H1 (cell line): ENCODE measurements around the gene MIOX. TPM values are rescaled to one million over a fixed set of nuclear protein-coding genes. Genes with fewer than 3 reads are reported as not detected.
A peak's percentile ranks its signal among the peaks of the same experiment; 100 is the strongest.

Source experiments
- CTCF ChIA-PET: fragments of 300-600 bp; sonication (Branson Sonifier 250); formaldehyde crosslinking; loops from one replicate; lab custom pipeline; 2021; ENCODE audit not compliant: partially characterized antibody; lab: Charles Lee
- POLR2A ChIA-PET: fragments of 300-600 bp; sonication (Branson Sonifier 250); formaldehyde crosslinking; loops from one replicate; lab custom pipeline; 2021; ENCODE audit warnings: inconsistent platforms; ENCODE audit not compliant: partially characterized antibody; lab: Charles Lee
- DNase-seq, 2 experiments: peaks; one replicate each; pipeline versions ENCODE4 v3.0.0 to v3.0.0-alpha.2; 2010 to 2022; ENCODE audit warnings: low spot score in 2 of 2, low read depth in 1 of 2, mixed read lengths in 1 of 2
- FAIRE-seq: peaks from 2 replicates; lab custom pipeline; 2011; peaks lifted over from hg19 to GRCh38; lab: Jason Lieb, UNC
- H2AFZ ChIP-seq: 2 replicates; pipeline ENCODE4 v1.8.1; 2012; ENCODE audit warnings: low read length, inconsistent platforms
- H2AK5ac ChIP-seq: 2 replicates; pipeline ENCODE4 v1.6.1; 2013; ENCODE audit warnings: low read depth, low read length
- H2BK120ac ChIP-seq: replicated peaks from 2 replicates; pipeline ENCODE3; 2013; ENCODE audit warnings: low read depth, low read length, inconsistent platforms
- H2BK12ac ChIP-seq: 2 replicates; pipeline ENCODE4 v1.6.1; 2013; ENCODE audit warnings: low read depth, low read length
- H2BK15ac ChIP-seq: 2 replicates; pipeline ENCODE4 v1.6.1; 2013; ENCODE audit warnings: low read length
- H2BK20ac ChIP-seq: 2 replicates; pipeline ENCODE4 v1.6.1; 2013; ENCODE audit warnings: low read length
- H2BK5ac ChIP-seq: 2 replicates; pipeline ENCODE4 v1.6.1; 2013; ENCODE audit warnings: low read depth, low read length
- H3K14ac ChIP-seq: 2 replicates; pipeline ENCODE4 v1.6.1; 2013; ENCODE audit warnings: inconsistent platforms; ENCODE audit not compliant: insufficient read length
- H3K18ac ChIP-seq: 2 replicates; pipeline ENCODE4 v1.6.1; 2013; ENCODE audit warnings: low read length; ENCODE audit errors: extremely low read depth
- H3K23ac ChIP-seq: 2 replicates; pipeline ENCODE4 v1.6.1; 2013; ENCODE audit warnings: inconsistent platforms; ENCODE audit not compliant: insufficient read length
- H3K23me2 ChIP-seq: 2 replicates; pipeline ENCODE4 v1.6.1; 2013; ENCODE audit warnings: low read depth, low read length
- H3K27ac ChIP-seq: 2 replicates; pipeline ENCODE4 v1.6.1; 2011; ENCODE audit warnings: low read depth, low read length, inconsistent platforms
- H3K27me3 ChIP-seq, 4 experiments: replicated peaks in 1 of 4; 1 replicate in 1 of 4; 2 replicates in 3 of 4; pipeline versions ENCODE4 v1.6.1 to v1.8.1; 2011 to 2013; ENCODE audit warnings: low read length in 3 of 4, mild to moderate bottlenecking in 3 of 4, inconsistent platforms in 2 of 4, mixed read lengths in 2 of 4, moderate library complexity in 1 of 4; ENCODE audit not compliant: control insufficient read depth in 3 of 4, insufficient read depth in 3 of 4; ENCODE audit errors: extremely low read depth in 1 of 4
- H3K36me3 ChIP-seq, 4 experiments: 2 replicates each; pipeline versions ENCODE4 v1.6.1 to v1.8.1; 2011 to 2013; ENCODE audit warnings: mild to moderate bottlenecking in 4 of 4, low read length in 3 of 4, moderate library complexity in 2 of 4, control low read depth in 1 of 4, inconsistent platforms in 1 of 4; ENCODE audit not compliant: insufficient read depth in 4 of 4, control insufficient read depth in 2 of 4
- H3K4ac ChIP-seq: replicated peaks from 2 replicates; pipeline ENCODE3; 2013; ENCODE audit warnings: low read length, low read depth, mixed read lengths, inconsistent platforms; ENCODE audit not compliant: insufficient read length
- H3K4me1 ChIP-seq, 4 experiments: replicated peaks in 1 of 4; 1 replicate in 1 of 4; 2 replicates in 3 of 4; pipeline versions ENCODE4 v1.6.1 to v1.8.1; 2011 to 2013; ENCODE audit warnings: low read length in 3 of 4, inconsistent platforms in 2 of 4, mixed read lengths in 1 of 4; ENCODE audit not compliant: insufficient read depth in 4 of 4, control insufficient read depth in 3 of 4
- H3K4me2 ChIP-seq, 2 experiments: 2 replicates each; pipeline versions ENCODE4 v1.6.1 to v1.8.1; 2011 to 2013; ENCODE audit warnings: low read depth in 2 of 2, low read length in 2 of 2, control low read depth in 1 of 2, inconsistent platforms in 1 of 2, mild to moderate bottlenecking in 1 of 2; ENCODE audit not compliant: insufficient read depth in 1 of 2
- H3K4me3 ChIP-seq, 4 experiments: fragments of 200-600, 300-600 bp in 1 of 4; sonication (generic), shearing (Covaris generic), sonication (Bioruptor Twin) in 1 of 4; 2 replicates each; pipeline versions ENCODE4 v1.5.1 to v1.8.1; 2011 to 2016; ENCODE audit warnings: low read length in 4 of 4, low read depth in 3 of 4, control low read depth in 2 of 4, inconsistent platforms in 2 of 4, mild to moderate bottlenecking in 2 of 4, mixed read lengths in 1 of 4, moderate library complexity in 1 of 4; ENCODE audit not compliant: insufficient read depth in 2 of 4; ENCODE audit errors: extremely low read depth in 1 of 4
- H3K56ac ChIP-seq: replicated peaks from 2 replicates; pipeline ENCODE3; 2013; ENCODE audit warnings: low read depth, mild to moderate bottlenecking, mixed read lengths, low read length, inconsistent platforms; ENCODE audit not compliant: insufficient read length
- H3K79me1 ChIP-seq: 2 replicates; pipeline ENCODE4 v1.6.1; 2013; ENCODE audit warnings: low read depth, low read length, control low read depth
- H3K79me2 ChIP-seq, 2 experiments: 2 replicates each; pipeline versions ENCODE4 v1.6.1 to v1.8.1; 2012 to 2013; ENCODE audit warnings: low read length in 2 of 2, mild to moderate bottlenecking in 2 of 2, inconsistent platforms in 1 of 2; ENCODE audit not compliant: insufficient read depth in 2 of 2, control insufficient read depth in 1 of 2
- H3K9ac ChIP-seq, 4 experiments: replicated peaks in 1 of 4; 1 replicate in 1 of 4; 2 replicates in 3 of 4; pipeline versions ENCODE4 v1.6.1 to v1.8.1; 2011 to 2013; ENCODE audit warnings: low read depth in 3 of 4, low read length in 3 of 4, control low read depth in 2 of 4, mild to moderate bottlenecking in 2 of 4, moderate library complexity in 2 of 4, inconsistent platforms in 1 of 4; ENCODE audit errors: extremely low read depth in 1 of 4
- H3K9me3 ChIP-seq, 2 experiments: 2 replicates each; pipeline versions ENCODE4 v1.6.1 to v1.8.1; 2012 to 2013; ENCODE audit warnings: mild to moderate bottlenecking in 2 of 2, moderate library complexity in 2 of 2, control low read depth in 1 of 2, inconsistent platforms in 1 of 2, low read depth in 1 of 2, low read length in 1 of 2, mixed read lengths in 1 of 2; ENCODE audit not compliant: insufficient read depth in 2 of 2
- H4K20me1 ChIP-seq, 2 experiments: replicated peaks in 1 of 2; 2 replicates each; pipeline versions ENCODE3 to v1.8.1; 2011 to 2013; ENCODE audit warnings: inconsistent platforms in 2 of 2, low read length in 2 of 2, mild to moderate bottlenecking in 1 of 2; ENCODE audit not compliant: insufficient read depth in 2 of 2, control insufficient read depth in 1 of 2
- H4K5ac ChIP-seq: 2 replicates; pipeline ENCODE4 v1.6.1; 2013; ENCODE audit warnings: low read length, low read depth, mixed read lengths, inconsistent platforms; ENCODE audit not compliant: insufficient read length
- H4K8ac ChIP-seq: 2 replicates; pipeline ENCODE4 v1.8.0; 2013; ENCODE audit warnings: mild to moderate bottlenecking, moderate library complexity, low read length, inconsistent platforms; ENCODE audit not compliant: insufficient read depth; ENCODE audit errors: extremely low read depth
- H4K91ac ChIP-seq: replicated peaks from 2 replicates; pipeline ENCODE3; 2013; ENCODE audit warnings: low read length, mixed read lengths, inconsistent platforms; ENCODE audit not compliant: insufficient read length
- CHD1 ChIP-seq: IDR thresholded peaks from 2 replicates; pipeline ENCODE4 v1.6.1; 2012; ENCODE audit warnings: low read depth, low read length, improper control_type of control experiment
- CTBP2 ChIP-seq: IDR thresholded peaks from 2 replicates; pipeline ENCODE4 v1.7.0; 2011; ENCODE audit warnings: borderline replicate concordance, mild to moderate bottlenecking, moderate library complexity, mixed read lengths, low read length; ENCODE audit not compliant: insufficient read depth, insufficient read length
- GABPA ChIP-seq: IDR thresholded peaks from 2 replicates; pipeline ENCODE4 v1.6.1; 2011; ENCODE audit warnings: mild to moderate bottlenecking, low read length, moderate library complexity, borderline replicate concordance; ENCODE audit not compliant: insufficient read depth
- KDM4A ChIP-seq: IDR thresholded peaks from one replicate; pipeline ENCODE4 v1.7.1; 2012; ENCODE audit warnings: low read depth, mild to moderate bottlenecking, moderate library complexity, low read length, inconsistent platforms; ENCODE audit not compliant: severe bottlenecking
- KDM5A ChIP-seq: fragments of 200-600 bp; IDR thresholded peaks from 2 replicates; pipeline ENCODE4 v1.7.1; 2012; ENCODE audit warnings: mild to moderate bottlenecking, low read length, inconsistent platforms, mixed read lengths
- WGBS, 2 experiments: shearing (Covaris generic) in 1 of 2; methylation state at CpG; one replicate each; pipeline versions ENCODE4 v1.1.6 to v1.1.7; 2013 to 2015; ENCODE audit warnings: low lambda C conversion rate in 2 of 2, mixed read lengths in 2 of 2, inconsistent platforms in 1 of 2, low coverage in 1 of 2, missing lambda C conversion rate in 1 of 2; ENCODE audit not compliant: insufficient replicate concordance in 2 of 2, insufficient coverage in 1 of 2, insufficient read length in 1 of 2; ENCODE audit errors: extremely low coverage in 1 of 2, missing lambda C conversion rate in 1 of 2; 5-methylcytosine and 5-hydroxymethylcytosine counted together
- polyA plus RNA-seq, 7 experiments: library from polyadenylated mRNA; depleted of rRNA in 3 of 7; stranded (reverse) in 5 of 7; unstranded in 2 of 7; fragments of >200 nt in 5 of 7; fragments of 200-250 nt in 2 of 7; gene quantifications; 1 replicate in 5 of 7; 2 replicates in 1 of 7; 4 replicates in 1 of 7; pipeline versions ENCODE4 v1.2.1 to v1.2.3, GENCODE V29; 2011 to 2013; ENCODE audit warnings: missing spikeins in 2 of 7, mixed read lengths in 2 of 7
- total RNA-seq: library from RNA; stranded (reverse); fragmentation: NEBNext Ultra II Directional; extraction: Animal tissue kit (Norgen Biotek cat#: 25700); gene quantifications from 2 replicates; pipeline ENCODE4 v1.2.1, GENCODE V29; 2021

The MIOX gene
- total and polyA plus RNA-seq, 2 of the 8 experiments (the other 6 are each of a cell fraction or from before 2014, with no cell fraction given): 0.30 to 0.32 TPM

- peak in 1 of 2 experiments; percentile 76 for DNase-seq
- H2AFZ ChIP-seq: no peak overlapping the region
- FAIRE-seq: peak; percentile 82
These were observed 40.5 kb downstream of the MIOX start for GRCh38 chr22:50526834-50527801.

More at GRCh38 chr22:50526834-50527801, 40.5 kb downstream of the MIOX start:
- H3K27me3 ChIP-seq: peaks cover 37 to 55% (median 49%) of the 10 kb centered on the region in 4 experiments
- H3K27ac ChIP-seq: no peak overlapping the region
- no peak overlapping the region for H2BK12ac ChIP-seq
- no peak overlapping the region for H3K56ac ChIP-seq
- POLR2A ChIA-PET: interaction anchor here (0.6 to 3.0 kb wide), 4 partner anchors 8 to 38 kb away, joined by 3 to 9 read pairs (median 4); partner anchors contain the start of genes LMF2, NCAPH2 and SYCE3
- peaks cover 33% of the 10 kb centered on the region; the same call in 1 of the 2 replicates for H3K23me2 ChIP-seq
- 53% methylated on average over 27 of the region's 29 CpGs; no CpG with 5 or more reads in 1 of the 2 experiments for WGBS, 2 experiments
- peak overlapping the region; percentile 55; the same call in 1 of the 2 replicates for H2AK5ac ChIP-seq
- H3K79me1 ChIP-seq: no peaks in the 10 kb centered on the region
- H3K4ac ChIP-seq: no peak overlapping the region
- peak overlapping the region; percentile 85; the same call in 1 of the 2 replicates for H2BK5ac ChIP-seq
- H3K9ac ChIP-seq: no peak overlapping the region; a peak in 1 of 7 replicates
- 0 out of 2 replicates have a peak overlapping the region, but pooled peaks have one; percentile 72 for H2BK15ac ChIP-seq
- no peaks in the 10 kb centered on the region for H3K9me3 ChIP-seq
- peak overlapping the region; percentile 80 for H4K8ac ChIP-seq
- H4K91ac ChIP-seq: peak overlapping the region; percentile 81
- H3K4me1 ChIP-seq: peaks cover 0 to 26% (median 12%) of the 10 kb centered on the region in 4 experiments; a peak in 5 of 7 replicates
- H3K4me3 ChIP-seq: peak overlapping the region; percentile 63 to 78 (median 67)
- H3K79me2 ChIP-seq: no peaks in the 10 kb centered on the region
- peak overlapping the region; percentile 60; the same call in 1 of the 2 replicates for H3K18ac ChIP-seq
- H3K4me2 ChIP-seq: peak overlapping the region; percentile 70 to 88
- no peak overlapping the region for H2BK20ac ChIP-seq
- H4K20me1 ChIP-seq: peaks cover 5 to 25% of the 10 kb centered on the region in 2 experiments
- TF ChIP-seq CTBP2 (no peak), KDM5A (no peak), CHD1 (no peak), GABPA (no peak), KDM4A (peak; percentile 7)
- no peak overlapping the region for H2BK120ac ChIP-seq
- H3K23ac ChIP-seq: no peak overlapping the region
- H3K14ac ChIP-seq: no peak overlapping the region
- H3K36me3 ChIP-seq: peaks cover 4 to 13% (median 10%) of the 10 kb centered on the region in 4 experiments; a peak in 6 of 8 replicates
- H4K5ac ChIP-seq: peak overlapping the region; percentile 28
- CTCF ChIA-PET: interaction anchor here (0.6 to 3.4 kb wide), 6 partner anchors 10 to 94 kb away, joined by 3 to 16 read pairs (median 4); partner anchors contain the start of gene SYCE3
